GM18951 (cell line): ENCODE measurements around the gene GLIS1.
"Not testable (repeated sequence)": the region's sequence is repeated elsewhere in the genome, so short reads cannot be mapped to it uniquely, and the experiment has no call there.

Experiments
- POLR2A ChIP-seq: IDR thresholded peaks from 4 replicates; pipeline ENCODE4 v1.6.1; 2011; ENCODE audit warnings: mild to moderate bottlenecking; ENCODE audit not compliant: insufficient read length, insufficient read depth; ENCODE audit errors: extremely low read depth
- in situ Hi-C: fragments of 300-500 bp; cut with MboI; formaldehyde crosslinking; loops from one replicate; pipeline ENCODE4 v1.12.0; 2022; ENCODE audit warnings: low sequenced_read_pairs, mixed read lengths, inconsistent platforms; ENCODE audit not compliant: unreplicated experiment

Gene GLIS1

GRCh38 chr1:53739109-53739681, at the start of gene GLIS1:
Gene GLIS1 (minus strand): TSS chr1:53739164. CDS start chr1:53738064, 1,100 bp downstream.
- in situ Hi-C loops: no loop called here
- no peak for TF ChIP-seq POLR2A

- in situ Hi-C loops: no loop called here
- no peak for TF ChIP-seq POLR2A
Observed at GRCh38 chr1:53787655-53788054, 48.7 kb upstream of the GLIS1 start.

DNA sequence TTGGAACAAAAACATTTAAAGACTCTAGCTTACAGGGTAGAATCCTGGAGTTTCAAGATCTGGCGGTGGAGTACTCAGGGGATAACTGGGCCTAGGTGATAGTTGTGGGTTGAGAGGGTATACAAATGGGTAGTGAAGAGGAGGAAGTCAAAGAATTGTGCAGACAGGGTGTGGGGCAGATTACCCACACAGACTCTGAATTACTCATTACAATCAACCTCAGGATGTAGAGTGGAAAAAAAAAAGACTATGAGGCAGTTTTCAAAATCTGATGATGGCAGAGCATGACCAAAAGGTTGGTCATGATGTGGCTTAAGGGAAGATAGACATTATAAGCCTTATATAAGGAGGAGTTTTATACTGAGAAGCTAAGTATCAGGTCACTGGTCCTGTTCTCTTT, 44.1 kb upstream of the GLIS1 start:
- in situ Hi-C loops: no loop called here
- no peak for TF ChIP-seq POLR2A

DNA sequence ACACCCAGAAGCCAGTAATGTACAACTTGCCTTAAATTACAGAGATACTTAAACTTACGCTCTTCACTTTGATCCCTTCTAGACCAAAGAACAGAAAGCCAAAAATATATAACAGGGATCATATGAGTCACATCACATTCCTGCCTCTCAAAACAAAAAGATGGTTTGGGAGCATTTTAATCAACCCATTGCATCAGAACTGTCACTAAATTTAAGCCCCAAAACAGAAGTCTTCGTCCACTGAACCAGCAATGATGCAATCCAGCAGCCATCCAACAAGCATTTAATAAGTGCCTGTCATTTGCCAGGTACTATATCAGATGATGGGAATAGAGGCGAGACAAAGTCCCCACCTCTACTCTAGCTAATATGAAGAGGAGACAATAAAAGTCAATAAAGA, 42.7 kb upstream of the GLIS1 start:
- no peak for TF ChIP-seq POLR2A
- in situ Hi-C loops: no loop called here

- TF ChIP-seq POLR2A: no peak
- in situ Hi-C loops: no loop called here
Observed at GRCh38 chr1:53777272-53777671, 38.3 kb upstream of the GLIS1 start.

DNA sequence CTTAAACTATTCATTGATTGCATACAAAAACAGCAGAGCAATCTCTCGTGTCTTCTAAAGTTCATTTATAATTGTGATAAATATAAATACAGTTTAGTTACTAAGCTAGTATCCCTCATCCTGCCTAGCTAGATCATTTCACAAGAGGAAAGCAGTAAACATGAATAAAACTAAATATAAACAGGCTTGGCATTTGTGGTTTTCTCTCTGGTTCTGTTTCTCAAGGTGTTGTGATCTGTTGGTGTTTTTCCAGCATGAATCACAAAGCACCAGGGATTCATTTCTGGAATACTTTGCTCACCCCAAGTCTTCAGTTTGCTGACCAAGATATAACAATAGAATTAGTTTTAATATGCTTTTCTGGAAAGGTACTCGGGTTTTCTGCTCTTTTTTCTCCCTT, 32.7 kb upstream of the GLIS1 start:
- TF ChIP-seq POLR2A: no peak
- in situ Hi-C loops: no loop called here

DNA sequence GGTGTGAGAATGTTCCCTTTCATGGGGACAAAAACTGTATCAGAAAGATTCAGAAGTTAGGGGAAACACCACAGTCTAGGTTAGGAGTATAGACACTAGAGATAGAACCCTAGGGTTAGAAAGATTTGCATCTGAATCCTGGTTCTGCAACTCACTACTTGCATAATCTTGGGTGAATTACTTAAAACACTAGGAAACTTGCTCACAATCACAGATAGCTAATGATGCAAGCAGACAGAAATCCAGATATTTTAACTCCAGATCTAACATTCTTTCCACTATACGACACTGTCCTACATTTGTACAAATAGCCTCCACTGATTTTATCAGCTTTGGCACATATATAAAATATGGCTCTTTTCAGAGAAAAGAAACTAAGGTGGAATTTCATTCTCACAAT, 30.8 kb upstream of the GLIS1 start:
- in situ Hi-C loops: no loop called here

DNA sequence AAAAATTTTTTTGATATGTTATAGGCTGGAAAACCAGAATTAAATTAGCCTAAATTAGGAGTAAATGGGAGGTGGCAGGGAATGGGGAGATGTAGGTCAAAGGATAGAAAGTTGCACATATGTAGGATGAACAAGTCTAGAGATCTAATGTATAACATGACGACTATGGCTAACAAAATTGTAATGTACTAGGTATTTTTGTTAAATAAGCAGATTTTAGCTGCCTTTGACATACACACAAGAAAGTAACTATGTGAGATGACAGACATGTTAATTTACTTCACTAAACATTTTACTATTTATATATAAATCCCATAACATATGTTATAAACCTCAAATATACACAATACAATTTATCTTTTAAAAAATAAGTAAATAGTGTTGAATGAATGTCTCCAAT, 30.2 kb upstream of the GLIS1 start:
- TF ChIP-seq POLR2A: no peak
- in situ Hi-C loops: no loop called here

More for the DNA sequence above, 30.8 kb upstream of the GLIS1 start:
- TF ChIP-seq POLR2A: no peak

DNA sequence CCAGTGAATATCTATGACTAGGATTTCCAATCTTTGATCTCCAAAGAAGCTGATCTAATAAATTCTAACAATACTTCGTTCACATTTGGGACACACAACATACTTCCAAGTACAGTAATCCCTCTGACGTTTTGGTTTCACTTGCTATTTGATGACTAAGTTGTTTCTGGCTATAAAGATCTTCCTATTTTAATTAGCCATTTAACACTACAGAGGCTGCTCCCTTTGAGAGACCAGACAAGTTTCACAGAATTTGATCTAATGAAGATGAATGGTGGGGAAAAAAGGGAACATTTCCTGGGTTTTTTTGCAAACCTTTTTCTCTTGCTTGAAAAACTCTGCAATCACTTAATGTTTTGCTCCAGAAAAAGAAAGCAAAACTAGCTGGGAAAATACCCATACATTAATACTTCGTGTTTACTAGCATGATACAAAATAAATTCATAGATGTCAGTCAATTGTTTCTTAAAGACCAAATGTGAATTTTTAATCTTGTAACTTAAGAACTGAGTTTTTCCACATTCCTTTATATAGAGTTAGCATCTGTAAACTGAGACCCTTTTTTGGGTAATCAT, 28.0 kb upstream of the GLIS1 start:
- in situ Hi-C loops: no loop called here
- no peak for TF ChIP-seq POLR2A

GRCh38 chr1:53766194-53766742, 27.3 kb upstream of the GLIS1 start:
- in situ Hi-C loops: no loop called here

GRCh38 chr1:53765657-53766056, 26.7 kb upstream of the GLIS1 start:
- in situ Hi-C loops: no loop called here
- TF ChIP-seq POLR2A: no peak

More at GRCh38 chr1:53766194-53766742, 27.3 kb upstream of the GLIS1 start:
- TF ChIP-seq POLR2A: no peak

DNA sequence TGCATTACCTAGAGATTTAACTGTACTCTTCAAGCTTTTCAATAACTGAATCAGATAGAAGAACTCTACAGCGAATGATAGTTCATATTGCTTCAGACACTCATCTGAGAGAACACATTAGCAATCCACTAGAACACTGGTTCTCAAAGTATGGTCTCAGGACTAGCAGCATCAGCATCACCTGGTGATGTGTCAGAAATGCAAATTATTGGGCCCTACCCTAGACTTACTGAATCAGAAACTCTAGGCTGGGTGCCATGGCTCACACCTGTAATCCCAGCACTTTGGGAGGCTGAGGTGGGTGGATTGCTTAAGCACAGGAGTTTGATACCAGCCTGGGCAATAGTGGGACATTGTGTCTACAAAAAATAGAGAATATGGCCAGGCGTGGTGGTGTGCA, 24.9 kb upstream of the GLIS1 start:
- in situ Hi-C loops: no loop called here
- no peak for TF ChIP-seq POLR2A

GRCh38 chr1:53763461-53763860, 24.5 kb upstream of the GLIS1 start:
- TF ChIP-seq POLR2A: no peak
- in situ Hi-C loops: no loop called here

- in situ Hi-C loops: not testable (repeated sequence)
Observed at GRCh38 chr1:53760497-53760896, 21.5 kb upstream of the GLIS1 start.

GRCh38 chr1:53755874-53756273, 16.9 kb upstream of the GLIS1 start:
- TF ChIP-seq POLR2A: no peak
- in situ Hi-C loops: no loop called here
